DMS53 treated with DMSO at 0.1 percent for 48 hours (cell line): ENCODE results near the gene HOXA7.

Source experiments
- DNase-seq: peaks from one replicate; lab custom pipeline; 2025; ENCODE audit not compliant: unreplicated experiment; lab: John Stamatoyannopoulos, UW

HOXA7 gene

DNA sequence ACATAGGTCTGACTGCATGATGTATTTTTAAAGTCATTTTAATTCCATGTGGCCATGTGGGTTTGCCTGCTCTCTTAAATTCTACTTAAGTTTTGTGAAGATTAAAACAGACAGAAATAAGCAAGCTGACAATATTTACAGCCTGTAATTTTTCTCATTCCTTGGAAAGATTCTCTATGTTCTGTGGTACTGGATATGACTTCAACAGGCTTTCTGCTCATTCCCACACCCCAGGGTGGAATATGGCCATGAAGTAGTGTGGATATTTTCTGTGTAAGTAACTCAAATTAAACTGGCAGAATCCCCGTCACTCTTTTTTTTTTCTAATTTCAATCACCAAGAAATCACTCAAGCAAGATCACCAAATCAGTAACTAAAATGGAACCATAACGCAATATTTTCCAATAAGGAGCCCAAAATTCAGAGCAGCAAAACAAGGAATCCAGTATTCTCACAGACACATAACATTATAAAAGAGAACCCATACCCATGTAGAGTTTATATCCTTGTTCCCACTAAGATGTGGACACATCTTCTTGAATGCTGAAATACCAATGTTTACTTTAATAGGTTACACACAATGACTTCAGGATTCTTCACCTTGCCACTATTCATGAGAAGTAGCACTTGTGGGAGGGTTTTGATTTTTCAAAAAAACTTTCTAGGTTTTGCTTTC lies 18.7 kb downstream of the HOXA7 start:
- no peak for DNase-seq

DNA sequence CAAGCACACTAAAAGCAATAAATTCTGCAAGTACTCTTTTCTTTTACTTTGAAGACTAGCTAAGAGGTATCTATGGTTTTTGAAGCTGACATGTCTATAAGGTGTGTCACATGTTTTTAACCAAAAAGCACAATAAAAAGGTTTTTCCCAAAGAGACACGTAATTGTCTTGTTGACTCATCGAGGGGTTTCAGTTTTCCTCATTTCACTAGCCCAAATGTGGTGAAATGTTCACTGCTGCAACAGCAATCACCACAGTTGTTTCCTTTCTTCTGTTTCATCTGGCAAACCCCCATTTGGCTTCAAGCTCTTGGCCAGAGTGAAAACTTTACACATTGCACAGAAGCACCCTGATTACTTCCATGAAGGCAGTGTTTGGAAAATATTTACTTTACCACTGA lies 22.1 kb downstream of the HOXA7 start:
- DNase-seq = no peak

DNA sequence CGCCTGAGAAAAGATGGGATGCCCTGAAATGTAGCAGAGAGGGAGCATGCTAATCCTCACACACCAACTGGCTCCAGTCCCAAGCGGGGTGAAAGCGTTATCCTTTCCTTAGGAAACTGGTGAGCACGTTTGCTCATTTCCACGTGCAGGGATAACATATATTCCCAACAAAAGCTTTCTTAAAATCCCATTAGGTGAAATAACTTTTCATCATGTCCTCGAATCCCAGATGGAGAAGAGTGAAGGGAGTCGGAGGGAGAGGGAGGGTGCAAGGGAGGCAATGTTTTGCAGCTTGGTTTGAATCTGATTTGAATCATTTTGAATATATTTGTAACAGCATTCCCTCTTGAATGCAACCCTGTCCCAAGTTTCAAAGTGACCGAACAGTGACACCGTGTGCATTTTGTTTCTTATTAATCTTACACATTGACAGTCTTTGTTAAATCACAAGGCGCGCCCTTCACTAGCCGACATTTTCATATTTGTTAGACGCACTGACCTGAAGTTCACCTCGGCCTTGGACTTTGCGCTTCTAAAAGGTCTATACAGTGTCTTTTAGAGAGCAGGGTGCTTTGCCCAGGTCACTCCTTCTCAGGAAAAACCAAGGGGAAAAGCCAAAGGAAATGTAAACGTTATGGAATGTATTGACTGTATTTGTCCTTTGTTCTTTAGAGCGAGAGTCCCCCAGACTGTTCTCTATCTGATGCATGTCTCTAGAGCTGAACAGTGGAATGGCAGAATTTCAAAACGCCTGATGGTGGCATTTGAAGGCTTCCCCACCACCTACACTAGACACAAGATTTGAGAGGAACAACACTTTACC lies 22.9 kb downstream of the HOXA7 start:
- DNase-seq = no peak

DNA sequence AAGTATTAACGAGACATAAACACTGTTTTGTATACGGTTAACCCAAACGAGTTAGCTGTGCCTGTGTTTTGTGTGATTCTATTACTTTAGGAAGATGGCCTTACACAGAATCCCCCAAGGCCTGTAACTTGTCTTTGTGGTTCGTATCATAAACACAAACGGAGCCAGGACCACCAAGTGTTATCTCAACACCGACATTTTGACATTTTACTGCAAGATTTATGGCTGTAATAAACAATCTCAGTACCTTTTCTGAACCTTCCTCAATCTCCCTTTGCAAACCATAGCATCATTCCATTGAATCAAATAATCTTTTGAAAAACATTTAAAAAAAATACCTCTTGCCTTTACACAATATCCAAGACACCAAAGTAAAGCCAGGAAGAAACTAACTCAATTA lies 23.5 kb downstream of the HOXA7 start:
- DNase-seq = no peak

DNA sequence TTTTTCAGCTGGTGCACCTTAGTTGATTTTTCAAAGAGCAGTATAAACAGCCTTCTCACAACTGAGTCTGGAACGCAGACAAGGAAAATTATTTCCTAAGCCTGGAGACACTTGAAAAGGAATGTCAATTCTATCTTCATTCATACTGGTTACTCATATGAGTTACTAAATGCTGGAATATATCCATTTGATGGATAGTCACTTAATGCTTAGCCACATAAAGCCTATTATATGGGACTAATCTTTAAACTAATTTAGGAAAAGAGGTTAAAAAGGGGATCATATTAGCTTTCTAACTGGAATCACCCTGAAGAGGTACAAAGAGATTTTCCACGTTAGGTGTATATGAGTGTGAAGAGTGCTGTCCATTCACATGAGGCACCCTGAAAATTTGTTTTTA lies 24.3 kb downstream of the HOXA7 start:
- DNase-seq = no peak

DNA sequence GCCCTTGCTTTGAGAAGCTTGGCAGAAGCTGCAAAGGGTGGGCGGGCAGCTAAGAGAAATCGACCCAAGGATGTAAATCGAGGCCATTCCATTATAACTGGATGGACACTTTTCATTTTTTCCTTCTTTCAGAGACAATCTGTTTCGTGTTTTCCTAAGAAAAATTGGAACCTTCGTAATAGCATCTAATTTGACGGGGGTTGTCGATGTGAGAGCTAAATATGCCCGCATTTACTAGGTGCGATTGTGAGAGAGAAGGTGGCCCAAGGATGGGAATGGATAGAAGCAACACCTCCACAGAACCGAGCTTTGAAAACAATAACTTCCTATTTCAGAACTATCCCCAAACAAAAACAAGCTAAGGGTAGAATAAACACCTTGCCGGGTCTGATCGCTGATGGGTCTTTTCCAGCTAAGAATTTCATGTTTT lies 25.1 kb downstream of the HOXA7 start:
- DNase-seq = no peak

DNA sequence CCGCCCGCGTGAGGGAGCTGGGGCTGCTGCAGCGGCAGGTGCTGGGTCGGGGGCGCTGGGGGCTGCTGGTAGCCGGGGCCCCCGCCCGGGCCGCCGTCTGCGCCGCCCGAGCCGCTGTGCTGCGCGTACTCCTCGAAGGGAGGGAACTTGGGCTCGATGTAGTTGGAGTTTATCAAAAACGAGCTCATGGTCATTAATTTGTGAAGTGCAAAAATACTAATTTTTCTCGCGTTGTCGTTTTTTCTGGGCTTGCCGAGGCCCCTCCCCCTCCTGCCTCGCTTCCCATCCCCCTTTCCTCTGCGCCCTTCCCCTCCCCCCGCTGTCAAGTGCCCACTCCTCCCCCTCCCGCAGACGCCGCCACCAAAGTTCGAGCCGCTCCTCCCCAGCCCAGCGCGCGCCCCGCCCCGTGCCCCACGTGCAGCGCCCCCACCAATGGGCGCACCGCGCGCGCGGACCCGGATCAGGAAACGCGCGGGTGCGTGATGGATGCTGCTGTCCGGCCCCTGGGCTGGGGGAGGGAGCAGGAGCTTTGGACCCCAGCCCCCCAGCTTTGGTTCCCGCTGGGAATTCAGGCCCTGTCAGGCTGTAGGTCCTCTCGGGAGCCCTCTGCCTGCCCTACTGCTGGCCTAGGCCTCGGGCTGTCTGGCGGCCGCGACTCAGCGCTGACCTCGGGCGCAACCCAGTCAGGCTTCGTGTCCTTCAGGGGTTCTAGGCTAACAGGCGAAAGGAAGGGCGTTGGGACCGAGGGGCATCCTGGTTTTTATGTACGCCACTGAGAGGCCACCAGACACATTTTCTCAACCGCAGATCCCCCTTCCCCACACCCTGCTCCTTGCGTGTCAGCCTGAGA lies 25.7 kb downstream of the HOXA7 start, which contains the start of gene HOXA4:
TSS of gene HOXA4 (minus strand) at position 218 of the 850 bp plus-strand sequence. CDS start at position 194, 24 bp downstream.
- DNase-seq = peak; percentile 30

DNA sequence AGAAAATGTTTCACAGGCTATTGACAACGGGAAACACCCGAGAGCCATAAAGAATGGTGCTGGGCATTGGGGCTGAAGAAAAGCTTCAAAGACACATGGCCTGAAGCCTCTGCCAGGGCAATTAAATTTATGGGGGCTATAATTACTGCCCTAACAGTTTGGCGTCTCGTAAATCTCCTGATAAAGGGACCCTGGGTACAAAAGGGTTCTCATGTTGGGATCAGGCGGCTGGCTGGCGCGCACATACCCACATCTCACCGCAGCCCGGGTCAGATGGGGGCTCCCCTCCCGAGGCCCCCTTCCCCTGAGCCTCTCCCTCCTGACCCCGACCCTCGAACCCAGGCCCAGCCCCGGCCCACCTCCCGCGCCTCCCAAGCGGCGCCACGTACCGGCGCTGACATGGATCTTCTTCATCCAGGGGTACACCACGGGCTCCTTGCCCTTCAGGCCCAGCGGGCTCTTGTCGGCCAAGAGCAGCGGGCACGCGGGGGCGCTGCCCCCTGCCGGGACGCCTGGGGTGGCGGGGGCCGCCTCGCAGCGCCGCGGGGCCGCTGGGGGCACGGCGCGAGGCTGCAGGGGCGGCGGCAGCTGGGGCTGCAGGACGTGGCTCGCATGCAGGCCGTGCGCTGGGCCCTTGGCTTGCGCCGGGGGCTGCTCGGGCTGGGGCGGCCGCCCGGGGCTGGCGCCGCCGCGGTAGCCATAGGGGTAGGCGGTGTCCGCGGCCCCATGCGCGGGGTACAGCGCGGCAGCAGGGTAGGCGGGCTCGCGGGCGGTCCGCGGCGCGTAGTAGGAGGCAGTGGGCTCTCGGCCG lies 26.5 kb downstream of the HOXA7 start:
- no peak for DNase-seq

DNA sequence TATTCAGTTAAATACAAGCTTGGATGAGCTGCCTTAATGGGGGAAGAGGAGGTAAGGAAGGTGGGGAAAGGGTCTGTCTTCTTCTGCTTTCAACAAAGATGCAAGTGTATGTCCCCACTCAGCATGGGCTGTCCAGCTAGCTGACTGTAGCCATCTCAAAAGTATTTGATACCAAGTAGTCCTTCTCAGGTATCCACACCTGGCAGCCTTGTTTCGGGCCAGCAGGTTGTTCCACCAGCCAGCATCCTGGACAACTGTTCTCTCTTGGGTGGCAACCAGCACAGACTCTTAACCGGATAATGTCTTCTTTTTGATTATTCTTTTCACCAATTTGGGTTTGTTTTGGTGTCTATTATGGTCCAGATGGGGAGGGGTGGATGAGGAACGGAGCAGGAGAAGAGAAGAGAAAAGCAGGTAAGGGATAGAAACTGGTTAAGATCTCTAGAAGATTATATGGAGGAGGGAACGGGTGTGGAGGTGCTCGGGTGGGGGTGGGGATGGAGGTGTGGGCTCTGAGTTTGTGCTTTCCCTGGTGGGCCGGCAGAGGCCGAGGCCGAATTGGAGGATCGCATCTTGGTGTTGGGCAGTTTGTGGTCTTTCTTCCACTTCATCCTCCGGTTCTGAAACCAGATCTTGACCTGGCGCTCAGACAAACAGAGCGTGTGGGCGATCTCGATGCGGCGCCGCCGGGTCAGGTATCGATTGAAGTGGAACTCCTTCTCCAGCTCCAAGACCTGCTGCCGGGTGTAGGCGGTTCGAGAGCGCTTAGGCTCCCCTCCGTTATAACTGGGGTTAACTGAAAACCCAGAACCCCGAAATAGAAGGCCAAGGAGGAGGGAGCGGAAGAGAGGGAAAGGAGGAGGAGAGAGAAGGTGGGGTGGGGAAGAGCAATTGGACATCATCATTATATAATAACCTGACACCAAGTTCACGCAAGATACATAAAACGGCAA lies 27.4 kb downstream of the HOXA7 start:
- DNase-seq = no peak

DNA sequence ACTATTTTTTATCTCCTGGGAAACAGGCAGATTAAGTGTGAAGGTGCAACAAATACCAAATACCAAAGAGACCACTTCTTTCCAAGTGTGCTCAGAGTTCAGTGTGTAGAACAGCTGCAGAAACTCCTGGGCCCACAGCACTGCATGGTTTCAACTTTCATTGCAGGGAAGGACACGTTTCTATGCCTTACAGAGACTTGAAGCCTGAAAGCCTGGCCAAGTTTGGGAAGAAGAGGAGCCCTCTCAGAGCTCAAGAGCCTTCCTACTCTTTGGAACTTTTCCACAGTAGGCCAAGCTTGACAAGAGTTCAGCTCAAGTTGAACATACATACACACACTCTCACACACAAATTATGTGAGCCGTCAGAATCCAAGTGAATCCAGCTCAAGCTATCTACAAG lies 28.4 kb downstream of the HOXA7 start:
- no peak for DNase-seq

DNA sequence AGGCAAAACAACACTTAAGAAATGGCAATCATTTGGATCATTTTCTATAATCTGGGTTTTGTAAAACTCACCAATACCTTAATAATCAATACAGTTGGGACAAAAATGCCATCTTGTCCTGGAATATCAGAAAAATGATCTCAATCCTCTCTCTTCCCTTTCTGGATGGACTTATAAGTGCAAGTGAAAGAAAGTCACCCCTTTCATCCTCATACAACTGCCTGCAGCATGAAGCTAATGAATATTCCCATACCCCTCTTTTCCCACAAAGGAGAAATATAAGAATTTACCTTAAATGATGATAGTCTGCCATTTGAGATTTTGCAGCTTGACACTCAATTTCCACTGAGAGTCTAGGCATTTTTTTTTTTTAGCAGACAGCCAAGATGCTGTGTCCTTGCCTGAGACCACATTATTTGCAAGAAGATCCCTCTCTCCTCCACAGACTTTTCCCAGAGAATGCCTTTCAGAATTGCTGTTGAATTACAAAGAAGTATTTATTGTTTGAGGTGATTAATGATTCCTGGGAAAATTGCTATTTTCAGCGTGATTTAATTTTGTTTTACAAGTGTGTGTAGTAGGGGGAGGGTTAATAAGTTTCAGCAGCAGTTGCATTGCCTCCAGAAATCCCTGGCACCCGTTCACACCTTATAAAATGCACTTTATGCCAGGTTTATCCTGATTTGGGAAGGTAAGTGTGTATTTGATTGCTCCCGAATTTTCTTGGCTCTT lies 29.7 kb downstream of the HOXA7 start:
- DNase-seq = no peak

DNA sequence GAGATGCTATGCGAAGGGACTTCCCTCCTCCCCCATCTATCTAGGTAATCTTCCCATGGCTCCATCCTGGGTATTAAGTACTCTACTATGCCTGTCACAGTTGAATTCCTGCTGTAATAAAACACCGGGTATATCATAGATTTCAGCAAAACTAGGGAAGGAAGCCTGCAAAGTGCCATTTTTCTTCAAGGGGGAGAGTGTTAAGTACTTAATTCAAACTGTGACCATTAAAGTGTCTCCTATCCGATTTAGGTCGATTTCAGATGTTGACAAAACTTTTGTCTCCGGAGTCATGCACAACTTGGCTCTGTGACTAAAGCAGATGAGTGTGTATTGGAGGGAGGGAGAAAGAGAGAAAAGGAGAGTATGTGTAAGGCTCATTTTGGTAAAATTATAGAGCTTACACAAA lies 30.5 kb downstream of the HOXA7 start:
- DNase-seq = no peak

DNA sequence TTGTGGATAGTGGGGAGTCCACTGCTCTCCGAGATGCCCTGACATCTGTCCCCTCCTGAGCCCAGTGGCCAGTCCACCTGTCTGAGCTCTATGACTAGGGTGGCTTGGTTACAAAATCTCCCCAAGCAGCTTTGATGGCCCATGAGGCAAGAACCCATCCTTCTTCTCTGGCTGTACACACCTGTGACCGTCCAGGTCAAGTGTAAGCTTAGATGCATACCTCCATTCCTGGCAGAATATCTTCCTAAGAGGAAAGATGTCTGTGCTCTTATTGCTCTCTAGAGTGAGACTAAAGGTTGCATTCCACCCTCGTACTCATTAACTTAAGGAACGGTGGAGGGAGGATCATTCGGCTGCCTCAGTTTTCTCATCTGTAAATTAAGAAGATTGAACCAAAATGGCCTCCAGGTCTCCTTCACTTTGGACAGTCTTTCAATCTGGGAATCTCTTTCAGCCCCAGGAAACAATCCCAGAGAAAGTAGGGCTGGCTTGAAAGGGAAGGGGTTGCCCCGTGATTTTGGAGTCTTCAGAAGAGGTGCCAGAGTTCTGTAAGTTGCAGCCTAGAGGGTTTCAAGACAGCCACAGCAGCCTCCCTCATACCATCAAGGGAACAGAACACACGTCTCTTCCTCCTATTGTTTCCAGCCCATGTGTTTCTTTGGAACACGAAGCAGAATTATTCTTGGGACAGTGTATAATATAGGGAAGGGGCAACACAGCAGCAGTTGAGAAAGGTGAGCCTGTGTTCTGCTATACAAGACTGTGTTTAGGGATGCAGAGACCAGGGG lies 31.4 kb downstream of the HOXA7 start:
- DNase-seq = no peak

DNA sequence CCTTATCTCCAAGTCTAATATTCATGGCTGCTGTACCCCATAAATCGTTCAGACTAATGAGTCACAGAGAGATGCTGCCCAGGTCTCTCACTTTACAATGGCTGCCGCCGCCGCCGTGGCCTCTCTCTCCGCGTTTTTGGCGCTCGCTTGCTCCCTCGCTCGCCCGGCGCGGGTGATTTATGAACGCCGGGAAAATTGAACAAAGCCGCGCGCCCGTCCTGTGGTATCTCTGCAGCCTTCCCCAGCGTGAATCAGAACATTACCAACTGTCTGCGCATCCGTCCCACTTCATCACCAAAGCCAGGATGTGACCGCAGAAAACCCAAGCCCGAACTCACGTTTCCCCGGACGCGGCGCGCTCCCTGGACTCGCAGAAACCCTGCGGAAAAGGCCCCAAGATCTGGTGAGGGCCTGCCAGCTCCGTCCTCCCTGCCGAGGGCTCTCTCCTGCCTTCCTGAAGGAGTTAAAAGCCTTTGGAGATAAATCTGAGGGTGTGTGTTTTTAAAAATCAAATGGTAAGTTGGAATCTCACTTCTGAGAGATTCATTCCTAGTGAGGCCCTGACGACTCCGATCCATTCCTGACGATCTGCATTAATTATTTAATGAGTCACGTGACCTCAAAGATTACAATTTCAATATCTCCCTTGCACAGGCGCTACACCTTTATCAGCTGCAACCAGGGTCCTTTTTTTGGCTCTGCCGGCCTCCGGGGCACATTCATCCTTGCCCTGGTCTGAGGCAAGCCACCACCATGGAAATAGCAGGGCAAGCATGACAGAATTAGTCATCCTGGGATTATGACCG lies 32.2 kb downstream of the HOXA7 start:
- no peak for DNase-seq

DNA sequence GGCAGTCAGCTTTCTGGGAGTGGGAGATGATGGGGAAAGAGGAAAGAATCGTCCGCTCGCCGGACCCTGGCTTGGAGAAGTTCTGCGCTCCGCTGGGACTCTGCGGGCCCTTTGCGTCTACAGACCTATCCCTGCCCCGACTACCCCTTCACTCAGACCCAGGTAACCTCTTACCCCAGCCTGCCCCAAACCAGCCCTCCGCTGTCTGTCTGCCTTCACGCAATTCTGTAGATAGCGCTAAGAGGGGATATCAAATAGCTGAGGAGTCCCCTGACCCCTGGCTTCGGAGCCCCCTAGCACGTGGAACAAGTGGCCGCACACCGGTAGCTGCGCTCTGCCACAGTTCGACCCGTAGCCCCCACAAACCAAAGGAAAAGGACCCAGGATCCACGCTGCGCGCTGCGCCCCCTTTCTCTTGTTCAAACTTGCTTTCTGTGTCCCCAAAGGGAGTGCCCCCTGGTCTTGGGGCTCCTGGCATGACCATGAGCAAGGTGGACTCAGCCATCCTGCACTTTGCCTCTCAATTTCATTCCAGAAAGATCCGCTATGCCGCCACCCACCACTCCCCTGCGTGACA lies 32.9 kb downstream of the HOXA7 start:
- no peak for DNase-seq

DNA sequence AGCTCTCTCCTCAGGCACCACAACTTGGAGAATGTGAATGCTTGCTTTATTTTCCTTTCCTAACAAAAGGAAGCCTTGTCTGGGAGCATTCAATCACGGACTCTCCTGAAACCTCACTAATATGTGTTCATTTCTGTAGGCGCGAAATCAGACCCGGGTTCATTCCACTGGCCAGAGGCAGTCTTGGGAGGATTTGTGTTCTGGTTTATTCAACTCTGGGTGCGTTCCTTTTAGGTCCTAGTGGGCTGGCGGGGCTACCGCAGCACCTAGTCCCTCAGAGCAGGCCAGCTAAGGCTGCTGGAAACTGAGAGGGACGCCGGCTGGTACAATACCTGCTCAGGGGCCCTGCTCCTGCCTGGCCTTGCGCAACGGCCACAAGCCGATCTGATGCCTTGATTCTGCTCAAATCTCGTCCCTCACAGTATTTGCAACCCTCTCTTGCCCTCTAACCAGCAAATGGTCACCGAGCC lies 33.4 kb downstream of the HOXA7 start:
- no peak for DNase-seq
